Activated T-helper 1 cell treated with anti-CD3 and anti-CD28 coated beads, Interleukin-12 subunit alpha, Interleukin-12 subunit beta, Interleukin-2, Interleukin-4 antibody, amounts not matched to agents 30 ng/mL and 10 ng/mL and 1 ng/mL, durations not matched to agents 14 hours and 24 hours and 36 hours (primary cell): ENCODE results near the gene DGKA. TPM values are rescaled to one million over a fixed set of nuclear protein-coding genes. Genes with fewer than 3 reads are reported as not detected.

ENCODE experiments used
- DNase-seq: peaks from one replicate; pipeline ENCODE4 v3.0.0; 2021; ENCODE audit warnings: low spot score
- H3K27ac Mint-ChIP-seq: one replicate; pipeline ENCODE4 v1.8.0; 2021; ENCODE audit warnings: mild to moderate bottlenecking, mixed read lengths
- H3K27me3 Mint-ChIP-seq: one replicate; pipeline ENCODE4 v1.8.0; 2022; ENCODE audit warnings: mild to moderate bottlenecking, moderate library complexity, mixed read lengths; ENCODE audit not compliant: insufficient read depth
- H3K36me3 Mint-ChIP-seq: one replicate; pipeline ENCODE4 v1.8.0; 2021; ENCODE audit warnings: low read depth, mixed read lengths
- H3K4me1 Mint-ChIP-seq: one replicate; pipeline ENCODE4 v1.8.0; 2021; ENCODE audit warnings: low read depth, mixed read lengths
- H3K4me3 Mint-ChIP-seq: one replicate; pipeline ENCODE4 v1.8.0; 2021; ENCODE audit warnings: mild to moderate bottlenecking, moderate library complexity, mixed read lengths
- H3K9me3 Mint-ChIP-seq: one replicate; pipeline ENCODE4 v1.8.0; 2021; ENCODE audit warnings: mixed read lengths
- intact Hi-C: fragments of 100-400 bp; cut with micrococcal nuclease; formaldehyde crosslinking; loops from one replicate; pipeline ENCODE4 v1.15.1; 2024
- total RNA-seq: library from RNA; stranded (reverse); gene quantifications from 2 replicates; pipeline ENCODE4 v1.2.3, GENCODE V29; 2022

DGKA gene
- total RNA-seq, 1 donor from 2014 or later = 379 TPM

DNA sequence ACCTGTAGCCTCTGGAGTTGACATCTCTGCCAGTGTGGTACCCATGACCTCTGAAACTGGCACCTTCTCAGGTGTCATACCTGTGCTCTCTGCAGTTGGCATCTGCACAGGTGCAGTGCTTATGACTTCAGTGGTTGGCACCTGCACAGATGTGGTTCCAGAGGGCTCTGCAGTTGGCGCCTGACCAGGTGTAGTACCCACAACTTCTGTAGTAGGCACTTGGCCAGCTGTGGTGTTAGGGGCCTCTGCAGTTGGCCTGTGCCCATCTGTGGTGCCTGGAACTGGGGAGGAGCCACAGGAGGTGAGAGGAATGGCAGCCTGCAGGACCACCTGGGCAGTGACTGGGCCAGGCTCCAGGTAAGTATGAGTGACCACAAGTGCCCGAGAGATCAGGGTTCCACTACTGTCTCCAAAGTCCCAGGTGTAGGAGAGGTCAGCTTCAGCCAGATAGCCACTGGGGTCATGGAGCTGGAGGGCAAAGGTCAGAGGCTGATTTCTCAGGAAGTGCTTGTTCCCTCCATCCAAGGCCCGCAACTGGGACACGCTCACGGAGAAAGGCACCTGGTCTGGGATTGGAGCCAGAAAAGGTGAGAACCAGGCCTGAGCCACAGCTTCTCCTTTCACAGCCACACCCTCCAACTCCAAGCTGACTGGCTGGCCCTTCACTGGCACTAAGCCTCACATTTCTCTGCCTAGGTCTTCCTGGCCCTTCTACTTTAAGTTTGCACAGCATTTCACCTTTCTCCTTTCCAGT is 26.3 kb downstream of the DGKA start:
- Mint-ChIP-seq H3K4me3 (no peak overlapping the region), H3K36me3 (peaks cover 33% of the 10 kb centered on the region), H3K27ac (no peak overlapping the region), H3K9me3 (no peaks in the 10 kb centered on the region), H3K4me1 (no peaks in the 10 kb centered on the region), H3K27me3 (no peaks in the 10 kb centered on the region)
- DNase-seq = no peak
- intact Hi-C loops = no loop called here

DNA sequence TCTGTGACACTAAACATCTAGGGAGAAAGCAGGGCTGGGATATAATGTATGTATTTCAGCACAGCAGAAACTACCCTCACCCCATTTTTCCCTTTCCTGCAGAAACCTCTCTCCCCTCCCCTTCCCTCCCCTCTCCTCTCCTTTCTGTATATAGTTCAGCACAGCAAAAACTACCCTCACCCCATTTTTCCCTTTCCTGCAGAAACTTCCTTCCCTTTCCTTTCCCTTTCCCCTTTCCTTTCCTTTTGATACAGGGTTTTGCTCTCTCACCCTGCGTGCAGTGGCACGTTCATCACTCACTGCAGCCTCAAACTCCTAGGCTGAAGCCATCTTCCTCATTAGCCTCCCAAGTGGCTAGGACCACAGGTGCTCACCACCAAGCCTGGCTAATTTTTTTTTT is 32.8 kb downstream of the DGKA start:
- no peaks in the 10 kb centered on the region for H3K27me3 Mint-ChIP-seq
- intact Hi-C loops = no loop called here
- no peak overlapping the region for H3K4me3 Mint-ChIP-seq
- no peak for DNase-seq
- no peaks in the 10 kb centered on the region for H3K9me3 Mint-ChIP-seq
- H3K27ac Mint-ChIP-seq = no peak overlapping the region
- peaks cover 11% of the 10 kb centered on the region for H3K36me3 Mint-ChIP-seq
- peaks cover 34% of the 10 kb centered on the region for H3K4me1 Mint-ChIP-seq

DNA sequence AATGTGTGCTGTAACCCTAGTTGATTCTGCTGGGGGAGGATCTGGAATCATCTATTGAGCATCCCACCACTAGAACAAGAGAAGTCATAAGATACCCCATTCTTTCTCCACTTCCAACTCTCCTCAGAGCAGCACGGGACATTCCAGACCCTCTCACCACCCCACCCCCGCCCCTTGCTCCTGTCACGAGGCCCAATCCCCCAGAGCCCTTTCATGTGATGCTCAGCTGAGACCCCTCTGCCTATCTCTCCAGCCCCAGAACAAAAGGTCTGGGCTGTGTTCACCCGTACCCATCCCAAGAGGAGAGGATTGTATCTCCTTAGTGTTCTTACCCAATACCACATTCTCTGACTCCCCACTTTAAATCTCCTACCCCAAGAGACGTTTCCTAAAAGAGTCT is 34.3 kb downstream of the DGKA start:
- H3K27ac Mint-ChIP-seq = no peak overlapping the region
- no peak for DNase-seq
- H3K27me3 Mint-ChIP-seq = no peaks in the 10 kb centered on the region
- peaks cover 34% of the 10 kb centered on the region for H3K4me1 Mint-ChIP-seq
- peaks cover 15% of the 10 kb centered on the region for H3K36me3 Mint-ChIP-seq
- intact Hi-C loops = no loop called here
- H3K9me3 Mint-ChIP-seq = no peaks in the 10 kb centered on the region
- peak overlapping the region; percentile 98 for H3K4me3 Mint-ChIP-seq

DNA sequence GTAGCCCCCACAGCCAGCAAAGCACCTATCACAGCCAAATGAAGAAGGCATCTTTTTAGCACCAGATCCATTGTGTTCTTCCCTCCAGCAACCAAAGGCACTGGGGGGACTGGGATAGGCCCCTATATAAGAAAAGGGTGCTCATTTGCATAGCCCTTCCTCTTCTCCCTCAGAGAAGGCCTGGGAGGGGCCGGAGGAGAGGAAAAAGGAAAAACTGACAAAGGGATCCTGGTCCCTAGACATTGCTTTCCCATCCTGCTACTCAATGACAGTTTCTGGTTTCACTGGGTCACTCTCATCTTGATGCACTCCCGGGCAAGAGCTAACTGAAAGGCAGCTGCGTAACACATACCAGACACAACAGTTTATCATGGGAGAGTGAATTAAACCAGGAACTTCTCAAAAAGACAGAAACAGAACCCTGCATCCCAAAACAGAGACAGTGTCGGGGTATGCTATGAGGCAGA is 35.0 kb downstream of the DGKA start, which contains the start of gene PMEL:
TSS of gene PMEL (minus strand) at position 102 of the 467 bp plus-strand sequence. CDS start at position 71, 31 bp downstream.
- intact Hi-C loops = loop anchor here (1.0 kb wide), 3 partner anchors 8 to 41 kb away; partner anchors contain the start of gene RAB5B
- H3K27ac Mint-ChIP-seq = peak within 1 kb of the TSS; percentile 90
- H3K36me3 Mint-ChIP-seq = peaks cover 20% of the 10 kb centered on the region
- no peaks in the 10 kb centered on the region for H3K27me3 Mint-ChIP-seq
- no peak for DNase-seq
- peaks cover 34% of the 10 kb centered on the region for H3K4me1 Mint-ChIP-seq
- H3K4me3 Mint-ChIP-seq = peak within 1 kb of the TSS; percentile 98
- no peaks in the 10 kb centered on the region for H3K9me3 Mint-ChIP-seq

DNA sequence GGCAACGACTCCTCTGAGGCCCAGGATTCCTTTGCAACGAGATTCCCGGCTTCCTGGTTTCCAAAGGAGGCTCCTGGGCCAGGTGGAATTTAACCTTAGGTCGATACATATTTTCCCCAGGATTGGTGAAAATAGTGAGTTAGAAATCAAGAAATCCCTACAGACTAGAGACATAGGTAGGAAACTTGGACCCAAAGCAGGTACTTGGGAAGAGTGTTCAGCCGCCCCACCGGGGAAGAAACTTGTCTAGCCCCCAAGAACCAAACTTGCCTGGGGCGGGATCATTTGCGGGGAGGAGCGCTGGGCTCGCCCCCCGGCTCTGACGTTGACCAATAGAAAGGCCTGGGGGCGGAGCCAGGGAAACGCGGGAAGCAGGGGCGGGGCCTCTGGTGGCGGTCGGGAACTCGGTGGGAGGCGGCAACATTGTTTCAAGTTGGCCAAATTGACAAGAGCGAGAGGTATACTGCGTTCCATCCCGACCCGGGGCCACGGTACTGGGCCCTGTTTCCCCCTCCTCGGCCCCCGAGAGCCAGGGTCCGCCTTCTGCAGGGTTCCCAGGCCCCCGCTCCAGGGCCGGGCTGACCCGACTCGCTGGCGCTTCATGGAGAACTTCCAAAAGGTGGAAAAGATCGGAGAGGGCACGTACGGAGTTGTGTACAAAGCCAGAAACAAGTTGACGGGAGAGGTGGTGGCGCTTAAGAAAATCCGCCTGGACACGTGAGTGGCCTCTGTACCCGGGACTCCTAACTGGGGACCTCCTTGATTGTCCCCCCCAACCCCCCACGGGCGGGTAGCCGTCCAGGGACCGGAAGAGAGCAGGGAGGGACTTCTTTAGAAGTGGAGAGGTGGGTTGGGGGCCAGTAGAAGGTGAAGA is 35.7 kb downstream of the DGKA start, which contains the start of gene CDK2:
TSS of gene CDK2 (plus strand) at position 423 of the 874 bp plus-strand sequence. CDS start at position 602, 179 bp downstream.
- Mint-ChIP-seq H3K4me3 (peak within 1 kb of the TSS; percentile 98), H3K4me1 (peaks cover 34% of the 10 kb centered on the region), H3K36me3 (peaks cover 21% of the 10 kb centered on the region), H3K27ac (peak within 1 kb of the TSS; percentile 90), H3K9me3 (no peaks in the 10 kb centered on the region), H3K27me3 (no peaks in the 10 kb centered on the region)
- DNase-seq = peak; percentile 89
- intact Hi-C loops = loop anchor here (1.0 kb wide), 3 partner anchors 8 to 41 kb away; partner anchors contain the start of gene RAB5B

DNA sequence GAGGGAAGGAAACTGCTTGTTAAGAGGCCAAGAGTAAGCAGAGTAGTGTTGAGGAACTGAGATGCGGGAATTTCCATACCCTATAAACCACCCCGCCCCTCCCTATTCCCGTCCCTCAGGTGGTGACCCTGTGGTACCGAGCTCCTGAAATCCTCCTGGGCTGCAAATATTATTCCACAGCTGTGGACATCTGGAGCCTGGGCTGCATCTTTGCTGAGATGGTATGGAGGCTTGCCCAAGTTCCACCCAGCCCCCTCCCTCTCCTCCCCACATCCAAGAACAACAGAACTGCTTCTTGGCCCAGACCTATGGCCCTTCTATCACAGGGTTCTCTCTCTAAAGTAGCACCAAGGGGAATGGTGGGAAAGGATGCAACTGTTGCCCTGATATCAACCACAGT is 38.4 kb downstream of the DGKA start:
- no peak overlapping the region for H3K27ac Mint-ChIP-seq
- no peak for DNase-seq
- peaks cover 41% of the 10 kb centered on the region for H3K4me1 Mint-ChIP-seq
- peaks cover 21% of the 10 kb centered on the region for H3K36me3 Mint-ChIP-seq
- intact Hi-C loops = no loop called here
- H3K27me3 Mint-ChIP-seq = no peaks in the 10 kb centered on the region
- no peak overlapping the region for H3K4me3 Mint-ChIP-seq
- H3K9me3 Mint-ChIP-seq = no peaks in the 10 kb centered on the region

DNA sequence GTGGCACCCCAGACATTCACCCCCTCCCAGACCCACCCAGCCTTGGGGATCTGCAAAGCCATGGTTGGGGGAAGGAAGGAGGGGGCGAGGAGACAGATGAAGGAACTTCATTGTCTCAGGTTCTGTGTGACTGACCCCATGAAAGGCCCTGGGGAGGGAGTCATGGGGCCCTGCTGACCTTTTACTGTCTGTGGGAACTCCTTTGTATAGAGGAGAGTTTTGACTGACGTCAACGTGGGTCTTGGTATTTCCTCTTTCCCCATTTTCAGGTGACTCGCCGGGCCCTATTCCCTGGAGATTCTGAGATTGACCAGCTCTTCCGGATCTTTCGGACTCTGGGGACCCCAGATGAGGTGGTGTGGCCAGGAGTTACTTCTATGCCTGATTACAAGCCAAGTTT is 39.8 kb downstream of the DGKA start:
- Mint-ChIP-seq H3K4me3 (no peak overlapping the region), H3K36me3 (peaks cover 23% of the 10 kb centered on the region), H3K27ac (no peak overlapping the region), H3K27me3 (no peaks in the 10 kb centered on the region), H3K9me3 (no peaks in the 10 kb centered on the region), H3K4me1 (peaks cover 34% of the 10 kb centered on the region)
- intact Hi-C loops = loop anchor here (5.0 kb wide), 2 partner anchors 252 to 1027 kb away; partner anchors contain the start of genes NABP2 and RNF41
- no peak for DNase-seq

DNA sequence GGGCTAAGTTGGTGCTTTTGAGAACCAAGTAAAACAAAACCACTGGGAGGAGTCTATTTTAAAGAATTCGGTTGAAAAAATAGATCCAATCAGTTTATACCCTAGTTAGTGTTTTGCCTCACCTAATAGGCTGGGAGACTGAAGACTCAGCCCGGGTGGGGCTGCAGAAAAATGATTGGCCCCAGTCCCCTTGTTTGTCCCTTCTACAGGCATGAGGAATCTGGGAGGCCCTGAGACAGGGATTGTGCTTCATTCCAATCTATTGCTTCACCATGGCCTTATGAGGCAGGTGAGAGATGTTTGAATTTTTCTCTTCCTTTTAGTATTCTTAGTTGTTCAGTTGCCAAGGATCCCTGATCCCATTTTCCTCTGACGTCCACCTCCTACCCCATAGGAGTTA is 41.1 kb downstream of the DGKA start:
- no peaks in the 10 kb centered on the region for H3K27me3 Mint-ChIP-seq
- intact Hi-C loops = loop anchor here (2.0 to 5.0 kb wide), 3 partner anchors 49 to 1025 kb away; partner anchors contain the start of genes IKZF4, NABP2 and RNF41
- H3K4me1 Mint-ChIP-seq = peaks cover 29% of the 10 kb centered on the region
- DNase-seq = no peak
- H3K36me3 Mint-ChIP-seq = peaks cover 24% of the 10 kb centered on the region
- no peak overlapping the region for H3K27ac Mint-ChIP-seq
- no peaks in the 10 kb centered on the region for H3K9me3 Mint-ChIP-seq
- H3K4me3 Mint-ChIP-seq = peak overlapping the region; percentile 15

DNA sequence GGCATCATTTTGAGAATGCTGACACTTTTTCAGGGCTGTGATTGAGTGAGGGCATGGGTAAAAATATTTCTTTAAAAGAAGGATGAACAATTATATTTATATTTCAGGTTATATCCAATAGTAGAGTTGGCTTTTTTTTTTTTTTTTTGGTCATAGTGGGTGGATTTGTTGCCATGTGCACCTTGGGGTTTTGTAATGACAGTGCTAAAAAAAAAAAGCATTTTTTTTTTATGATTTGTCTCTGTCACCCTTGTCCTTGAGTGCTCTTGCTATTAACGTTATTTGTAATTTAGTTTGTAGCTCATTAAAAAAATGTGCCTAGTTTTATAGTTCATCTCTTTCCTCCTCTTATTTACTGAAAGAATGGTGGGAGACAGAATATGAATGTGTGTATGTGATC is 41.5 kb downstream of the DGKA start:
- Mint-ChIP-seq H3K4me3 (peak overlapping the region; percentile 15), H3K27ac (no peak overlapping the region), H3K9me3 (no peaks in the 10 kb centered on the region), H3K27me3 (no peaks in the 10 kb centered on the region), H3K36me3 (peaks cover 24% of the 10 kb centered on the region), H3K4me1 (peaks cover 32% of the 10 kb centered on the region)
- no peak for DNase-seq
- intact Hi-C loops = loop anchor here (2.0 to 5.0 kb wide), 3 partner anchors 48 to 1025 kb away; partner anchors contain the start of genes IKZF4, NABP2 and RNF41

DNA sequence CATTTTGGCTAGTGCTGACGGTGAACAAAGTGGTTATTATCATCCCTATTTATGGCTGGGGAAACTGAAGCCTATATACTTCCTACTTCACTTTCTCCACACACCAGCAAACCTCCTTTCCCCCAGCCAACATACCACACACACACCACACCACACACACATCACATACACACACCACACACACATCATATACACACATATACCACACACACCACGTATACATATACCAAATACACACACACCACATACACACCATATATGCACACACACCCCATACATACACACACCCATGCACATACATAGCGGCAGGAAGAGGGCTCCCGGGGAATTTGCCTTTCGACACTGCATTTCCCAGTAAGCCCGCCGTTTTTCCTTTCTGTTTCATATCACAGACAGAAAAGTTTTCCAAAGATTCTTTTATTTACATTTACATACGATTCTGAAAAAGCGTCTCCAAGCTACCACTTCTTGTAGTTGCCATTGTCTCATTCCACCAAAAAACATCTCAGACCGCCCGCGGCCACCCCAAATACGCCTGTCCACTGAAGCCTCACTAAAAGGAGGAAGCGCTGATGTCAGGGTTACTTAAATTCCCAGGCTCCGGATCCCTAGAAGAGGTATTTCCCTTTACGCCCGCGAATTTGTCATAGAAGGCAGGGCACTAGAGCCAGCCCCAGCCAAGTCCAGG is 42.1 kb downstream of the DGKA start:
- peak; percentile 15 for DNase-seq
- peaks cover 20% of the 10 kb centered on the region for H3K36me3 Mint-ChIP-seq

DNA sequence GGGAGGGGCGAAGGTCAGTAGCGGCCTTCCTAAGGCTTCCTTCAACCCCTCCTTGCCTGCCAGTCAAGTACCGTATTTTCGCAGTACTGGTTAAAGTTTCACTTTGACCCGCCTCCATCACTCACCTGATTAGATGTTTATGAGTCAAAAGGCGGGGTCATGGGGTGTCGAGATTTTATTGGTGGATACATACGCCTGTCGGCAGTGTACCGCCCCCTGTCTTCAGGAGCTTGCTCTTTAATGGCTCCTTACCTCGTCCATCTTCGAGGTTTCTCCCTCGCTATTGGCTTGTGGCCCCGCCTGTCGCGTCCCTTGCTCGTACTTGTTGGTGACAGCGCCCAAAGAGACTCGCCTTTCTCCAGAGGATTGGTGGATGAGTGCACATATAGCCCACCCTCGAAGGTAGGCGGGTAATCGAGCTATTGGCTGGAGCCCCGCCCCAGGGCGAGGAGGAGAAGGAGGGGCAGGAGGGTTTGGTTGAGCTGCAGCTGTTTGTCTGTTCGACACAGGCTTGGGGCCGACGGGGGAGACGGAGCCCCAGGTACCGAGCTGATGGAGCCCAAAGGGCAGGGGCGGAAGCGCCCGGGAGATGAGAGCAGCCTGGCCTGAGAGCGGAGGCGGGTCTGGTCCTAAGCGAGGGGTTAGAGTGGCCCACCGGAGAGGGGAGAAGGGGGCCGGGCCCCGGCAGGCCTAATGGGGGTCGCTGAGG is 42.8 kb downstream of the DGKA start, which contains the start of gene RAB5B:
TSS of gene RAB5B (plus strand) at position 480 of the 709 bp plus-strand sequence. CDS start 12,883 bp downstream, outside the sequence.
- H3K4me1 Mint-ChIP-seq = peaks cover 20% of the 10 kb centered on the region
- no peaks in the 10 kb centered on the region for H3K27me3 Mint-ChIP-seq
- no peaks in the 10 kb centered on the region for H3K9me3 Mint-ChIP-seq
- H3K4me3 Mint-ChIP-seq = no peak within 1 kb of the TSS
- H3K36me3 Mint-ChIP-seq = peaks cover 19% of the 10 kb centered on the region
- no peak within 1 kb of the TSS for H3K27ac Mint-ChIP-seq
- intact Hi-C loops = loop anchor here (1.0 to 5.0 kb wide), 15 partner anchors 7 to 1024 kb away; partner anchors contain the start of genes BLOC1S1, CDK2, DNAJC14 and ESYT1
- DNase-seq = peak; percentile 98

More for the DNA sequence above, 42.1 kb downstream of the DGKA start:
- H3K9me3 Mint-ChIP-seq = no peaks in the 10 kb centered on the region
- H3K27ac Mint-ChIP-seq = no peak overlapping the region
- intact Hi-C loops = loop anchor here (1.0 to 5.0 kb wide), 13 partner anchors 23 to 1024 kb away; partner anchors contain the start of genes BLOC1S1, DNAJC14, ESYT1 and IKZF4
- no peak overlapping the region for H3K4me3 Mint-ChIP-seq
- H3K27me3 Mint-ChIP-seq = no peaks in the 10 kb centered on the region
- peaks cover 26% of the 10 kb centered on the region for H3K4me1 Mint-ChIP-seq
